Esophagus muscularis mucosa (tissue), 4 donors: Measurements from ENCODE around the gene ROBO1. TPM values are rescaled to one million over a fixed set of nuclear protein-coding genes. Genes with fewer than 3 reads are reported as not detected.

Source experiments
- DNase-seq: peaks from one replicate; pipeline ENCODE4 v3.0.0-alpha.2; 2017; ENCODE audit errors: extremely low spot score
- H3K27ac ChIP-seq, 4 donors: fragments of 200-600 bp; sonication (generic); replicated peaks in 1 of 4; 1 replicate in 3 of 4; 2 replicates in 1 of 4; pipeline ENCODE4 v1.5.1; 2016 to 2019; ENCODE audit warnings: mild to moderate bottlenecking in 1 of 4
- H3K27me3 ChIP-seq, 4 donors: fragments of 200-600 bp; sonication (generic); one replicate each; pipeline versions ENCODE4 v1.5.1 to v1.6.0; 2016 to 2019
- H3K36me3 ChIP-seq, 4 donors: fragments of 200-600 bp; sonication (generic); one replicate each; pipeline ENCODE4 v1.5.1; 2016 to 2019
- H3K4me1 ChIP-seq, 4 donors: fragments of 200-600 bp; sonication (generic); one replicate each; pipeline ENCODE4 v1.5.1; 2016 to 2019
- H3K4me3 ChIP-seq, 4 donors: fragments of 200-600 bp; sonication (generic); 1 replicate in 2 of 4; 2 replicates in 2 of 4; pipeline ENCODE4 v1.5.1; 2016 to 2019; ENCODE audit warnings: mild to moderate bottlenecking in 4 of 4, moderate library complexity in 1 of 4
- H3K9me3 ChIP-seq, 4 donors: fragments of 200-600 bp; sonication (generic); 1 replicate in 3 of 4; 2 replicates in 1 of 4; pipeline ENCODE4 v1.5.1; 2016 to 2019
- EP300 ChIP-seq: sonication (generic); formaldehyde crosslinking; IDR thresholded peaks from one replicate; pipeline ENCODE4 v1.6.1; 2017; ENCODE audit warnings: antibody characterized with exemption
- POLR2A ChIP-seq: fragments of 450-650 bp; IDR thresholded peaks from one replicate; pipeline ENCODE4 v1.6.1; 2017; ENCODE audit warnings: antibody characterized with exemption, moderate library complexity, mild to moderate bottlenecking, low read depth
- POLR2AphosphoS5 ChIP-seq, 2 donors: sonication (generic); formaldehyde crosslinking; IDR thresholded peaks; one replicate each; pipeline ENCODE4 v1.6.1; 2017; ENCODE audit warnings: antibody characterized with exemption in 2 of 2
- WGBS: methylation state at CpG from one replicate; pipeline ENCODE4 v1.1.5; 2018; 5-methylcytosine and 5-hydroxymethylcytosine counted together
- intact Hi-C: fragments of 100-400 bp; cut with DNase I; formaldehyde crosslinking; loops from one replicate; pipeline ENCODE4 v1.15.1; 2023
- total RNA-seq, 4 donors: library from RNA; depleted of rRNA; stranded (reverse); fragments of >200 nt; gene quantifications; one replicate each; pipeline versions ENCODE4 v1.1.0 to v1.2.1, GENCODE V29; 2016
- TF ChIP-seq, protein P1 (sequence below), 3 experiments: fragments of 200-600 bp in 2 of 3; fragments of 450-650 bp in 1 of 3; sonication (generic) in 2 of 3; IDR thresholded peaks; one replicate each; pipeline ENCODE4 v1.5.1; 2017 to 2019; ENCODE audit warnings: antibody characterized with exemption in 3 of 3, mild to moderate bottlenecking in 2 of 3, moderate library complexity in 1 of 3

Gene ROBO1
- total RNA-seq, 4 donors from 2014 or later = 9.6 to 14.2 (median 12.6) TPM

DNA sequence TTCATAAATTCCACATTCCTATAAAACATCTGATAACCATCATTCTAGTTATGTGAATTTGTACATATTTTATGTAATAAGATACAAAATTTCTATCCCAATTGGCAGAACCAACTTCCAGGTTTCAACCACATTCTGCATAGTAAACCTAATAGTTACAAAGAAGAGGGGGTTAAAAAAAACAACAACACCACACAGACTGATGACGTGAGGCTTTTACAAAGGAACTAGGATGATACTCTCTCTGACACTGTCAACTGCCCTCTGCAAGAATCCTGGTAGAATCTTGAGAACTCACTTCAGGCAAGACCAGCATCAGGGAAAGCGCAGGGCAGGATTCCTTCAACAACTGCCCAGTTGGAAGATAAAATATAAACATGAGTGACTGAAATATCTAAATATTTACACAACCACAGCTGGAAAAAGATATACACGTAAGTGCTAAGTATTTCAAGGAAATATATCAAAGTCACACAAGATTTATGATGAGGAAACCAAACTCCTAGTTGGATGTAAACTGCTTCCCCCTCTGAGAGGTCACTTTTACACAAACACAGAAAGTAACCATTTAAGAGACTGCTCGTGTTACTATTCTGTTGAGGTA is 816.4 kb downstream of the ROBO1 start:
- peaks cover 0 to 4% (median 1%) of the 10 kb centered on the region in 4 donors for H3K9me3 ChIP-seq
- WGBS = 21% methylated on average over 4 of the region's 4 CpGs
- peaks cover 0 to 18% (median 9%) of the 10 kb centered on the region in 4 donors for H3K4me1 ChIP-seq
- H3K4me3 ChIP-seq = no peak overlapping the region
- intact Hi-C loops = no loop called here
- H3K36me3 ChIP-seq = no peaks in the 10 kb centered on the region
- no peak overlapping the region for H3K27ac ChIP-seq
- no peaks in the 10 kb centered on the region for H3K27me3 ChIP-seq
- TF ChIP-seq POLR2A (no peak), EP300 (no peak), POLR2AphosphoS5 (IDR thresholded peaks at IDR 0.05) (no peak)
- TF ChIP-seq, protein P1, sequence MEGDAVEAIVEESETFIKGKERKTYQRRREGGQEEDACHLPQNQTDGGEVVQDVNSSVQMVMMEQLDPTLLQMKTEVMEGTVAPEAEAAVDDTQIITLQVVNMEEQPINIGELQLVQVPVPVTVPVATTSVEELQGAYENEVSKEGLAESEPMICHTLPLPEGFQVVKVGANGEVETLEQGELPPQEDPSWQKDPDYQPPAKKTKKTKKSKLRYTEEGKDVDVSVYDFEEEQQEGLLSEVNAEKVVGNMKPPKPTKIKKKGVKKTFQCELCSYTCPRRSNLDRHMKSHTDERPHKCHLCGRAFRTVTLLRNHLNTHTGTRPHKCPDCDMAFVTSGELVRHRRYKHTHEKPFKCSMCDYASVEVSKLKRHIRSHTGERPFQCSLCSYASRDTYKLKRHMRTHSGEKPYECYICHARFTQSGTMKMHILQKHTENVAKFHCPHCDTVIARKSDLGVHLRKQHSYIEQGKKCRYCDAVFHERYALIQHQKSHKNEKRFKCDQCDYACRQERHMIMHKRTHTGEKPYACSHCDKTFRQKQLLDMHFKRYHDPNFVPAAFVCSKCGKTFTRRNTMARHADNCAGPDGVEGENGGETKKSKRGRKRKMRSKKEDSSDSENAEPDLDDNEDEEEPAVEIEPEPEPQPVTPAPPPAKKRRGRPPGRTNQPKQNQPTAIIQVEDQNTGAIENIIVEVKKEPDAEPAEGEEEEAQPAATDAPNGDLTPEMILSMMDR (IDR thresholded peaks at IDR 0.05) = no peak
- DNase-seq = no peak

DNA sequence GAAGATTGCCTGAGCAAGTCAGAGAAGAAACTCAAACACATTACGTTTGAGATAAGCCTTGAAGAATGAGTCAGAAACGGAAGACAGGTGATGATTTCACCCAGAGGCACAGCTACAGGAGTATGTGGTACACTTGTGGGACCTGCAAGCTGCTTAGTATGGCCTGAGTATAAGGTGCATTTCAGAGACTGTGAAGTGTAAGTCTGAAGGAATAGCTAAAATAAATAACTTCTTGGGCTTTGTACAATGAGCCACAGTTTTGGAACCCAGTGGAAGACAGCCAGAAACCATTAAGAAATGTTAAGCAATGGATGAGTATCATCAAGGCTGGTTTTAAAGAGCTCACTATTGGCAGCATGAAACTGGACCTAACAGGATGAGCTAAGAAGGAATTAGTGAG is 826.2 kb downstream of the ROBO1 start:
- no peak for TF ChIP-seq POLR2A
- TF ChIP-seq POLR2AphosphoS5 (IDR thresholded peaks at IDR 0.05) = no peak
- TF ChIP-seq, protein P1 (IDR thresholded peaks at IDR 0.05) = no peak
- TF ChIP-seq EP300 = no peak
- Histone ChIP-seq H3K4me3 (no peak overlapping the region), H3K9me3 (peaks cover 0 to 17% (median 10%) of the 10 kb centered on the region in 4 donors), H3K27me3 (no peaks in the 10 kb centered on the region), H3K4me1 (no peaks in the 10 kb centered on the region), H3K27ac (no peak overlapping the region), H3K36me3 (no peaks in the 10 kb centered on the region)
- no peak for DNase-seq
- intact Hi-C loops = no loop called here
- WGBS = 55% methylated on average over 2 of the region's 2 CpGs

GRCh38 chr3:78940626-78941025 is 827.2 kb downstream of the ROBO1 start:
- no peaks in the 10 kb centered on the region for H3K4me1 ChIP-seq
- no peak overlapping the region for H3K4me3 ChIP-seq
- no peaks in the 10 kb centered on the region for H3K36me3 ChIP-seq
- no peaks in the 10 kb centered on the region for H3K27me3 ChIP-seq
- WGBS = 68% methylated on average over 4 of the region's 4 CpGs
- TF ChIP-seq POLR2A (no peak), EP300 (no peak), POLR2AphosphoS5 (IDR thresholded peaks at IDR 0.05) (no peak)
- TF ChIP-seq, protein P1 (IDR thresholded peaks at IDR 0.05) = no peak
- H3K27ac ChIP-seq = no peak overlapping the region
- peaks cover 0 to 16% (median 10%) of the 10 kb centered on the region in 4 donors for H3K9me3 ChIP-seq
- intact Hi-C loops = no loop called here
- no peak for DNase-seq

GRCh38 chr3:78940128-78940527 is 827.7 kb downstream of the ROBO1 start:
- no peaks in the 10 kb centered on the region for H3K36me3 ChIP-seq
- 86% methylated on average over 2 of the region's 2 CpGs for WGBS
- H3K27ac ChIP-seq = no peak overlapping the region
- TF ChIP-seq POLR2A = no peak
- TF ChIP-seq POLR2AphosphoS5 (IDR thresholded peaks at IDR 0.05) = no peak
- no peak for TF ChIP-seq EP300
- TF ChIP-seq, protein P1 (IDR thresholded peaks at IDR 0.05) = no peak
- intact Hi-C loops = no loop called here
- H3K4me1 ChIP-seq = no peaks in the 10 kb centered on the region
- peaks cover 0 to 11% (median 7%) of the 10 kb centered on the region in 4 donors for H3K9me3 ChIP-seq
- DNase-seq = no peak
- no peaks in the 10 kb centered on the region for H3K27me3 ChIP-seq
- H3K4me3 ChIP-seq = no peak overlapping the region

- DNase-seq = no peak
- no peak for TF ChIP-seq EP300
- no peak for TF ChIP-seq POLR2AphosphoS5 (IDR thresholded peaks at IDR 0.05)
- TF ChIP-seq, protein P1 (IDR thresholded peaks at IDR 0.05) = no peak
- no peak for TF ChIP-seq POLR2A
- Histone ChIP-seq H3K27me3 (no peaks in the 10 kb centered on the region), H3K4me1 (no peaks in the 10 kb centered on the region), H3K36me3 (no peaks in the 10 kb centered on the region), H3K9me3 (no peaks in the 10 kb centered on the region), H3K4me3 (no peak overlapping the region), H3K27ac (no peak overlapping the region)
- intact Hi-C loops = no loop called here
These were observed 830.3 kb downstream of the ROBO1 start for GRCh38 chr3:78937475-78937874.
